Stomach (tissue), 9 donors: ENCODE data around the gene MCM5. TPM values are rescaled to one million over a fixed set of nuclear protein-coding genes. Genes with fewer than 3 reads are reported as not detected.
"Not testable (repeated sequence)": the region's sequence is repeated elsewhere in the genome, so short reads cannot be mapped to it uniquely, and the experiment has no call there.

Experiments used
- DNase-seq, 2 donors: peaks; one replicate each; pipeline versions ENCODE4 v3.0.0 to v3.0.0-alpha.2; 2013 to 2019
- H3K27ac ChIP-seq, 5 donors: fragments of 200-600 bp in 4 of 5; sonication (generic) in 4 of 5; one replicate each; pipeline ENCODE4 v1.5.1; 2013 to 2019; ENCODE audit warnings: mild to moderate bottlenecking in 1 of 5, moderate library complexity in 1 of 5
- H3K27me3 ChIP-seq, 3 donors: fragments of 200-600 bp; sonication (generic); one replicate each; pipeline ENCODE4 v1.5.1; 2017 to 2019; ENCODE audit warnings: mixed run types in 1 of 3
- H3K36me3 ChIP-seq, 4 donors: fragments of 200-600 bp; sonication (generic); 1 replicate in 3 of 4; 2 replicates in 1 of 4; pipeline ENCODE4 v1.5.1; 2016 to 2019
- H3K4me1 ChIP-seq, 4 donors: fragments of 200-600 bp; sonication (generic); one replicate each; pipeline ENCODE4 v1.5.1; 2016 to 2019
- H3K4me3 ChIP-seq, 4 donors: fragments of 200-600 bp; sonication (generic) in 3 of 4; one replicate each; pipeline ENCODE4 v1.5.1; 2016 to 2019; ENCODE audit warnings: mild to moderate bottlenecking in 1 of 4
- H3K9me3 ChIP-seq, 4 donors: fragments of 200-600 bp; sonication (generic); one replicate each; pipeline ENCODE4 v1.5.1; 2016 to 2019
- EP300 ChIP-seq: sonication (generic); formaldehyde crosslinking; IDR thresholded peaks from one replicate; pipeline ENCODE4 v1.6.1; 2017; ENCODE audit warnings: antibody characterized with exemption
- POLR2A ChIP-seq, 4 donors: fragments of 450-650 bp; IDR thresholded peaks; one replicate each; pipeline ENCODE4 v1.6.1; 2016; ENCODE audit warnings: antibody characterized with exemption in 4 of 4, control low read depth in 2 of 4, mild to moderate bottlenecking in 1 of 4, moderate library complexity in 1 of 4
- POLR2AphosphoS5 ChIP-seq, 3 donors: sonication (generic); formaldehyde crosslinking; IDR thresholded peaks; one replicate each; pipeline ENCODE4 v1.6.1; 2016; ENCODE audit warnings: antibody characterized with exemption in 3 of 3
- WGBS, 5 donors: extraction: QIAGEN DNeasy Blood & Tissue Kit in 3 of 5; methylation state at CpG; one replicate each; pipeline versions ENCODE4 v1.1.5 to v1.1.7; 2013 to 2018; 5-methylcytosine and 5-hydroxymethylcytosine counted together
- intact Hi-C: fragments of 100-400 bp; cut with DNase I; formaldehyde crosslinking; loops from one replicate; pipeline ENCODE4 v1.15.1; 2023; ENCODE audit warnings: low total_unique reads
- polyA plus RNA-seq, 3 donors: library from polyadenylated mRNA; stranded (reverse); fragments of 200-250 nt; gene quantifications; one replicate each; pipeline ENCODE4 v1.2.3, GENCODE V29; 2013
- total RNA-seq, 5 donors: library from RNA; depleted of rRNA; stranded (reverse); fragments of >200 nt; gene quantifications; one replicate each; pipeline versions ENCODE4 v1.1.0 to v1.2.3, GENCODE V29; 2014 to 2016
- TF ChIP-seq, protein P1 (sequence below), 7 experiments: fragments of 450-650 bp in 4 of 7; fragments of 200-600 bp in 3 of 7; sonication (generic) in 3 of 7; IDR thresholded peaks; one replicate each; pipeline ENCODE4 v1.5.1; 2016 to 2019; ENCODE audit warnings: antibody characterized with exemption in 7 of 7, control low read depth in 2 of 7, mild to moderate bottlenecking in 1 of 7
- donor health status: healthy with polysubstance abuse.
- donor health status: Bipolar disorder and iron deficiency.
- donor health status: healthy.

The MCM5 gene
- total and polyA plus RNA-seq, 8 donors, result 13.0 to 74.5 (median 19.1) TPM

DNA sequence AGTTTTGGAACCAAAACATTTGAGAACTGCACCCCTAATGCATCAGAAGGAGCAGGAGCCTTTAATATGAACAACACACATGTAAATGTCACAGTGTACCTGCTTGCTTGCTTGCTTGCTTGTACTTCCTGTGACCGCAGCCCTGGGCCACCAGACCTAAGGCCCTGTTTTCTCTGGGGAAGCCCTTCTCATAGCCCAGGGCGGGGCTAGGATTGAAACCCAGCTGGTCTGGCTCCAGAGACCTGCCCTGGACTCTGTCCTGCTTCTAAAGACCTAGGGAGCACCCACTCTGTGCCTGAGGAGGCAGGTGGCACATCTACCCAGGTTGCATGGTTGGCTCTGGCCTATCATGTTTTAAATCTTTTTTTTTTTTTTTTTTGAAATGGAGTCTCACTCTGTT lies 7.6 kb upstream of the MCM5 start:
- H3K36me3 ChIP-seq, result peaks cover 0 to 43% (median 19%) of the 10 kb centered on the region in 4 donors
- 73 to 88% (median 76%) methylated on average over 2 of the region's 2 CpGs for WGBS, 5 donors
- intact Hi-C loops, result no loop called here
- TF ChIP-seq, protein P1, sequence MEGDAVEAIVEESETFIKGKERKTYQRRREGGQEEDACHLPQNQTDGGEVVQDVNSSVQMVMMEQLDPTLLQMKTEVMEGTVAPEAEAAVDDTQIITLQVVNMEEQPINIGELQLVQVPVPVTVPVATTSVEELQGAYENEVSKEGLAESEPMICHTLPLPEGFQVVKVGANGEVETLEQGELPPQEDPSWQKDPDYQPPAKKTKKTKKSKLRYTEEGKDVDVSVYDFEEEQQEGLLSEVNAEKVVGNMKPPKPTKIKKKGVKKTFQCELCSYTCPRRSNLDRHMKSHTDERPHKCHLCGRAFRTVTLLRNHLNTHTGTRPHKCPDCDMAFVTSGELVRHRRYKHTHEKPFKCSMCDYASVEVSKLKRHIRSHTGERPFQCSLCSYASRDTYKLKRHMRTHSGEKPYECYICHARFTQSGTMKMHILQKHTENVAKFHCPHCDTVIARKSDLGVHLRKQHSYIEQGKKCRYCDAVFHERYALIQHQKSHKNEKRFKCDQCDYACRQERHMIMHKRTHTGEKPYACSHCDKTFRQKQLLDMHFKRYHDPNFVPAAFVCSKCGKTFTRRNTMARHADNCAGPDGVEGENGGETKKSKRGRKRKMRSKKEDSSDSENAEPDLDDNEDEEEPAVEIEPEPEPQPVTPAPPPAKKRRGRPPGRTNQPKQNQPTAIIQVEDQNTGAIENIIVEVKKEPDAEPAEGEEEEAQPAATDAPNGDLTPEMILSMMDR (IDR thresholded peaks at IDR 0.05), result no peak
- no peak for TF ChIP-seq POLR2AphosphoS5 (IDR thresholded peaks at IDR 0.05)
- TF ChIP-seq EP300, result no peak
- no peak for TF ChIP-seq POLR2A (IDR thresholded peaks at IDR 0.05)
- no peak overlapping the region for H3K27ac ChIP-seq
- H3K4me3 ChIP-seq, result no peak overlapping the region
- H3K27me3 ChIP-seq, result no peaks in the 10 kb centered on the region
- no peaks in the 10 kb centered on the region for H3K9me3 ChIP-seq
- no peak for DNase-seq
- peaks cover 0 to 6% (median 0%) of the 10 kb centered on the region in 4 donors for H3K4me1 ChIP-seq

DNA sequence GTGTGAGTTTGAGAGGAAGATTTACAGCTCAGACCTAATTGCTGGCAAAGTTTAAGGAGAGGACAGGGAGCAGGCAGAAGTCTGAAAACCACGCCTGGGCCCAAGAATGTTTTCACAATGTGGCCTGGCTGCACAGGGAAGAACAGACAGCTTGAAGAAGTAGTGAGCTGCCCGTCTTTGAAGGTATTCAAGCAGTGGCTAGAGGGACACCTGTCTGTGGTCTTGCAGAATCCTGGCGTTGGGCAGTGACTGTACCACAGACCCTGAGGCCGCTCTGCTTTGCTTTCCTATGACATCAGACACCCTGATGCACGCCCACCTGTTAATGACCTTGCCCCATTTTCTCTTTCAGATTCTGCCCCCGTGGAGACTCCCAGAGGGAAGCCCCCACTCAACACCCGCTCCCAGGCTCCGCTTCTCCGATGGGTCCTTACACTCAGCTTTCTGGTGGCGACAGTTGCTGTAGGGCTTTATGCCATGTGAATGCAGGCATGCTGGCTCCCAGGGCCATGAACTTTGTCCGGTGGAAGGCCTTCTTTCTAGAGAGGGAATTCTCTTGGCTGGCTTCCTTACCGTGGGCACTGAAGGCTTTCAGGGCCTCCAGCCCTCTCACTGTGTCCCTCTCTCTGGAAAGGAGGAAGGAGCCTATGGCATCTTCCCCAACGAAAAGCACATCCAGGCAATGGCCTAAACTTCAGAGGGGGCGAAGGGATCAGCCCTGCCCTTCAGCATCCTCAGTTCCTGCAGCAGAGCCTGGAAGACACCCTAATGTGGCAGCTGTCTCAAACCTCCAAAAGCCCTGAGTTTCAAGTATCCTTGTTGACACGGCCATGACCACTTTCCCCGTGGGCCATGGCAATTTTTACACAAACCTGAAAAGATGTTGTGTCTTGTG lies 6.6 kb upstream of the MCM5 start:
- no peak overlapping the region for H3K27ac ChIP-seq
- H3K27me3 ChIP-seq, result no peaks in the 10 kb centered on the region
- peaks cover 0 to 34% (median 14%) of the 10 kb centered on the region in 4 donors for H3K36me3 ChIP-seq
- H3K4me3 ChIP-seq, result no peak overlapping the region
- 81 to 91% (median 85%) methylated on average over 14 to 16 of the region's 16 CpGs for WGBS, 5 donors
- no peak for DNase-seq
- H3K4me1 ChIP-seq, result peaks cover 0 to 8% (median 0%) of the 10 kb centered on the region in 4 donors
- TF ChIP-seq EP300 (no peak), POLR2AphosphoS5 (IDR thresholded peaks at IDR 0.05) (no peak), POLR2A (IDR thresholded peaks at IDR 0.05) (no peak)
- TF ChIP-seq, protein P1 (IDR thresholded peaks at IDR 0.05), result no peak
- no peaks in the 10 kb centered on the region for H3K9me3 ChIP-seq
- intact Hi-C loops, result no loop called here

DNA sequence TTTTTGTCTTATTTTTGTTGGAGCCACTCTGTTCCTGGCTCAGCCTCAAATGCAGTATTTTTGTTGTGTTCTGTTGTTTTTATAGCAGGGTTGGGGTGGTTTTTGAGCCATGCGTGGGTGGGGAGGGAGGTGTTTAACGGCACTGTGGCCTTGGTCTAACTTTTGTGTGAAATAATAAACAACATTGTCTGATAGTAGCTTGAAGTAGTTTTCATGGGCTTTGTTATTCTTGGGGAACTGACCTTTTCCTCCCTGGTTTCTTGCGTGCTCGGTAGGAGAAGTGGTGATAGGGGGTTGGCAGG lies 6.0 kb upstream of the MCM5 start:
- intact Hi-C loops, result no loop called here
- 25 to 40% (median 31%) methylated on average over 4 of the region's 4 CpGs for WGBS, 5 donors
- no peaks in the 10 kb centered on the region for H3K27me3 ChIP-seq

DNA sequence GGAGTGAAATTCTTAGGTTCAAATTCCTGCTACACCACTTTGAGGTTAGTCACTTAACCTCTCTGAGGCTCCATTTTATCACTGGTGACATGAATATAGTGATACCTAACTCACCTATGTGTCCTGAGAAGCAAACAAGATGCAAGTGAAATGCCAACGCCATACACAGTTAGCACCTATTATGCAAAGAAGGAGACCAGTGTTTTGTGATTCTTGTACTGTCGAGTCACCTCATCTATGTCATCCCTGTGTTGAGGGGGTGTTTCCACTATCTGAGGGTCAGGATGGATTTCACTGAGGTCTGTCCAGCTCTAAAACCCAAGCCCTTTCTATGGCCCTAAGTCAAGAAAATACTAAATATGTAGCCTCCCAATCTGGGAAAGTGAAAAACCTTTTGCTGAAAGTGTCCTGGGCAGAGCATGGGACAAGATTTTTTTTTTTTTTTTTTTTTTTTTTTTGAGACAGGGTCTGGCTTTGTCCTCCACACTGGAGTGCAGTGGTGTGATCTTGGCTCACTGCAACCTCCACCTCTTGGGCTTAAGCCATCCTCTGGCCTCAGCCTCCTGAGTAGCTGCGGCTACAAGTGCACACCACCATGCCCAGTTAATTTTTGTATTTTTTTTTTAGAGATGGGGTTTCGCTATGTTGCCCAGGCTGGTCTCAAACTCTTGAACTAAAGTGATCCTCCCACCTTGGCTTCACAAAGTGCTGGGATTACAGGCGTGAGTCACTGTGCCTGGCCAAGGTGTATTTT lies 5.0 kb upstream of the MCM5 start:
- intact Hi-C loops, result no loop called here
- H3K27ac ChIP-seq, result no peak overlapping the region
- peaks cover 0 to 17% (median 5%) of the 10 kb centered on the region in 4 donors for H3K4me1 ChIP-seq
- no peak overlapping the region for H3K4me3 ChIP-seq
- TF ChIP-seq EP300 (no peak), POLR2AphosphoS5 (IDR thresholded peaks at IDR 0.05) (no peak), POLR2A (IDR thresholded peaks at IDR 0.05) (no peak)
- TF ChIP-seq, protein P1 (IDR thresholded peaks at IDR 0.05), result no peak
- no peaks in the 10 kb centered on the region for H3K9me3 ChIP-seq
- DNase-seq, result no peak
- 87 to 95% (median 94%) methylated on average over 5 of the region's 5 CpGs for WGBS, 5 donors
- H3K27me3 ChIP-seq, result no peaks in the 10 kb centered on the region
- H3K36me3 ChIP-seq, result peaks cover 0 to 28% (median 10%) of the 10 kb centered on the region in 4 donors

More for the DNA sequence above, 6.0 kb upstream of the MCM5 start:
- no peak for DNase-seq
- TF ChIP-seq, protein P1 (IDR thresholded peaks at IDR 0.05), result no peak
- no peak for TF ChIP-seq EP300
- TF ChIP-seq POLR2A (IDR thresholded peaks at IDR 0.05), result no peak
- no peak for TF ChIP-seq POLR2AphosphoS5 (IDR thresholded peaks at IDR 0.05)
- peaks cover 0 to 11% (median 0%) of the 10 kb centered on the region in 4 donors for H3K4me1 ChIP-seq
- no peak overlapping the region for H3K27ac ChIP-seq
- H3K9me3 ChIP-seq, result no peaks in the 10 kb centered on the region
- no peak overlapping the region for H3K4me3 ChIP-seq
- H3K36me3 ChIP-seq, result peaks cover 0 to 34% (median 14%) of the 10 kb centered on the region in 4 donors

DNA sequence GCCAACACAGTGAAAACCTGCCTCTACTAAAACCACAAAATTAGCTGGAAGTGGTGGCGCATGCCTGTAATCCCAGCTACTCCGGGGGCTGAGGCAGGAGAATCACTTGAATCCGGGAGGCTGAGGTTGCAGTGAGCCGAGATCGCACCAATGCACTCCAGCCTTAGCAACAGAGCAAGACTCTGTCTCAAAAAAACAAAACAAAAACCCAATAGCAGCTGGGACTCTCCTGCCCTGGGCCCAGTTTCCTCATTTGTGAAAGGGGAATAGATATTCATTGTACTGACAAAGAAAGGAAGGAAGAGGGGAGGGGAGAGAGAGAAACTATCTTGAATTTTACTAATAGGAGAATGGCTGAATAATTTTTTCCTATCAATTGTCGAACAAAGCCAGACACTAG lies 3.3 kb upstream of the MCM5 start:
- H3K4me3 ChIP-seq, H3K9me3 ChIP-seq, H3K27me3 ChIP-seq, DNase-seq, intact Hi-C loops: not testable (repeated sequence)
- WGBS, 5 donors, result 68 to 84% (median 80%) methylated on average over 6 of the region's 6 CpGs
- Histone ChIP-seq H3K36me3 (peaks cover 0 to 18% (median 4%) of the 10 kb centered on the region in 4 donors), H3K27ac (peak overlapping the region in 2 of 5 donors; percentile 28), H3K4me1 (peaks cover 5 to 32% (median 19%) of the 10 kb centered on the region in 4 donors)
